Stimulated activated CD8-positive, alpha-beta memory T cell treated with anti-CD3 and anti-CD28 coated beads, Interleukin-4, amount 100 ng/mL, for 4 hours (primary cell): ENCODE results near the gene LSM10.

Experiments
- DNase-seq, 2 donors: peaks; one replicate each; pipeline ENCODE4 v3.0.0-alpha.2; 2020; ENCODE audit warnings: low read depth in 2 of 2, low spot score in 1 of 2

The LSM10 gene

GRCh38 chr1:36397378-36398230 lies at the start of gene LSM10:
Gene LSM10, minus strand, starts transcription at chr1:36397908. Its CDS starts 3,779 bp downstream, at chr1:36394129.
- peak; percentile 74 to 77 for DNase-seq

DNA sequence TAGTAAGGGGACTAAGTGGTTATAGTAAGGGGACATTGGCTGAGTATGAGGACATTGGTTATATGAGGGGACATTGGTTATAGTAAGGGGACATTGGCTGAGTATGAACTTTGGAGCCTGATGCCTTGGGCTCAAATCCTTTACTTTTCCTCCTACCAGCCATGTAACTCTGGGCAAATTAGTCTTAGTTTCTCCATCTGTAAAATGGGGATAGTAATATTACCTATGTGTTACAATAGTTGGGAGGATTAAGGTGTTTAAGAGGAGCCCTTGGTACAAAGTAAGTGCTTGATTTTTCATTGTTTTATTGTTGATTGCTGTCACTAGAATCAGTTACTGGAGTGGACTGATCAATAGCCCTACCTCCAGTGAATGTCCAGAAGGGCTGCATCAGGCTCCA lies 49.7 kb upstream of the LSM10 start:
- DNase-seq = no peak

DNA sequence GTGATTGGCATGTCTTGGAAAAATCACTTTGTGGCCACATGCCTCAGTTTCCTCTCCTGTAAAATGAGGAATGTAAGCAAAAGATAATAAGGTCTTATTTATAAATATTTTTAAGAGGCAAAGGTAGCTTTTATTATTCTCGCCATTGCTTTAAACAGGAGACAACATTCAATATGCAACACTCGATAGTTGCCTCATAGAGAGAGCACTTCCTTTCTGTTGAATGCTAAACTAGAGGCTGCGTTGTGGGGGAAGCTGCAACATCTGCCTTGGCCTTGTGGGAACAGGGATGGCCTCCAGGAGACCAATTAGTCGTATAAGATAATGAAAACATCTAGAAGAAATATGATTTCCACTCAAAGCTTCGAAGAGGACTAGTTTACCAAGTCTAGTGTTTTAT lies 49.0 kb upstream of the LSM10 start:
- DNase-seq = no peak

- DNase-seq = no peak
Observed at GRCh38 chr1:36446271-36446670, 48.6 kb upstream of the LSM10 start.

DNA sequence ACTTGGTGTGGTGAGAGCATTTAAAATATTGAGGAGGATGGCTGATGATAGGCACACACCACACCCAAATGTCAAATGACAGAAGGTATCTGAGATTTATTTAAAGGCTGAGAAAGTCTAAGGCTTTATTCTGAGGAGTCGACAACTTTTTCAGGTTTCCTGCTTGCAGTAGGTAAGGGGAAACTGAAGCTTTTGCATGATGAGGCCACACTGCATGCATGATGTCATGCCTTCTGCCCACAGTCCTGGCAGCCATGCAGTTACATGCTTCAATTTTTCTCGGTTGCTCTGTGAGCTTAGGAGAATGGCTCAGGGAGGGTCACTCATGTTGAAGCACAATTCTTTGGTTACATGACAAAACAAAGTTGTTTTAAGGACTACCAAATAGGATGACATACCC lies 45.6 kb upstream of the LSM10 start:
- no peak for DNase-seq

- no peak for DNase-seq
Observed at GRCh38 chr1:36442337-36442736, 44.6 kb upstream of the LSM10 start.

- DNase-seq = no peak
Observed at GRCh38 chr1:36440646-36441045, 42.9 kb upstream of the LSM10 start.

GRCh38 chr1:36440044-36440443 lies 42.3 kb upstream of the LSM10 start:
- no peak for DNase-seq

DNA sequence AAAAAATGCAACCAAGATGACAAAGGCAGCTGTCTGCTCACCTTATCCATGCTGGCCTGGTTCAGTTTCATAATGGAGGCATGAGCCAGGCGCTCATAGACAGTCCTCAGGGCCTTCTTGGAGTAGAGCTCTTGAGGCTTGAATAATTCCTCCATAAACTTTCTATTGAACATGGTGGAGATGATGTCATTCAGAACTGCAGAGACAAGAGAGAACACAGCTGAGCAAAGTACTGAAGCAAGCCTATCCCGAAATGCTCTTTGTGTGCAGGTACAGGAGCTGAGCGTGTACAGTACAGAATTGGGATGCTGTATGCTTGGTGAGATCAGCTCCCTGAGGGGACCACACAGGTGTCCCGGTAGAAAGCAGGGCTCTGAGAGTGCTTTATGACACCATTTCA lies 41.0 kb upstream of the LSM10 start:
- DNase-seq = no peak

DNA sequence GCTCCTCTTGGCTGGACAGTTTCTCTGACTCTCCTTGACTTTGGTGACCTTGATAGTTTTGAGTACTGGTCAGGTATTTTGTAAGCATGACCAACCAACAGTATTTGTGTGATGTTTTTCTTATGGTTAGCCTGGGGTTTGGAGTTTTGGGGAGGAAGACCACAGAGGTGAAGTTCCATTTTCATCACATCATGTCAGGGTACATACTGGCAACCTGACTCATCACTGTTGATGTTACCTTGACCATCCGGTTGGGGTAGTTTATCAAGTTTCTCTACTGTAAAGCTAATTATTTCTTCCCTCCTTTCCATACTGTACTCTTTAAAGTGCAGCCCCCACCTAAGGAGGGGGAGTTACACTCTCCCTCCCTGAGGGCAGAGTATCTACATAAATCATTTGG lies 39.1 kb upstream of the LSM10 start:
- no peak for DNase-seq

DNA sequence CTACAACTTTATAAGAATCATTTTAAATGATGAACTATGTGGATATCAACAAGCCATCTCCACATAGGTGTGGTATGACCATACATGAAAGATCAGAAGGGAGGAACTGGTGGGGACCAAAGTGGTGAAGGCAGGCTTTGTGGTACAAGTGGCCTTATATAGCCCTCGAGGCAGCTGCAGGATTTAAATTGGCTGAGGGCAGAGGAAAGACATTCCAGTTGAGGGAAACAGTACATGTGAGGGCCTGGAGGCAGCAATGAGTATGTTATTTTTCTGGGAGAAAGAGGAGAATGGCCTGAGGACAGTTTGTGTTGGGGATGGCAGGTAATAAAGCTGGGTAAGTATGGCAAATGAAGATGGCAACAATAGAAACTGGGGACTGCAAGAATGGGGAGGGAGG lies 35.4 kb upstream of the LSM10 start:
- no peak for DNase-seq

DNA sequence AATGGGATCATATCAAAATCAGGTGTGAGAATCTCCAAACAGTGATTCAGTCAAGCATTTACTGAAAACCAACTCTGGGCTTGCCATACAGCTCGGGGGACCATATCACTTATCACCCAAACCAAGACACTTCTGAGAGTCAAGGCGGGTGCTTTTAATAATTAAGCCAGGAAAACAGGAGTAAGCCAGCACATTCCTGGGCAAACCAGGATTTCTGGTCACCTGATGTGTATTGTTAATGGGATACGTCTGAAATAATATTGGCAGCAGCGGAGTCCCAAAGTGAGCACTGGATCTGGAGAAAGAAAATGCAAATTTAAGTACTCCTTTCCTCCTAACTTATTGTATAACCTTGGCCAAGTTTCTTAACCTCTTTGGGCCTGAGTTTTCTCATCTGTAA lies 34.9 kb upstream of the LSM10 start:
- no peak for DNase-seq

- DNase-seq = no peak
Observed at GRCh38 chr1:36425791-36426190, 28.1 kb upstream of the LSM10 start.

DNA sequence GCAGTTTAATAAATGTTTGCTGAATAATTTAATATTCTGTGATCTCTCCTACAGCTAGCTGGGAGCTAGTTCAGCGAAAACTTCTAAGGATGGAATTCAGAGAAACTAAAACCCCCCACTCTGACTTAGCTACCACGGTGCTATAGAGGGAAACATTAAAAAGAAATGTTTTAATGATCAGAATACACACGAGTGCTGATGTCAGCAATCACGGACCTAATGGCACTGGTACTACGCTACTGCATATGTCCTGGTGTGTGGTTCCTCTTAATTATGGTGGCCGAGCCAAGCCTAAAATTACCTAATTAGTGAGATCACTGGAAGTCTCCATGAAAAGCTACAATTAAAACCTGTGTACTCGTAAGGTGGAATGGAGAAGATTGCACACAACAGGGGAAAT lies 23.9 kb upstream of the LSM10 start:
- no peak for DNase-seq

DNA sequence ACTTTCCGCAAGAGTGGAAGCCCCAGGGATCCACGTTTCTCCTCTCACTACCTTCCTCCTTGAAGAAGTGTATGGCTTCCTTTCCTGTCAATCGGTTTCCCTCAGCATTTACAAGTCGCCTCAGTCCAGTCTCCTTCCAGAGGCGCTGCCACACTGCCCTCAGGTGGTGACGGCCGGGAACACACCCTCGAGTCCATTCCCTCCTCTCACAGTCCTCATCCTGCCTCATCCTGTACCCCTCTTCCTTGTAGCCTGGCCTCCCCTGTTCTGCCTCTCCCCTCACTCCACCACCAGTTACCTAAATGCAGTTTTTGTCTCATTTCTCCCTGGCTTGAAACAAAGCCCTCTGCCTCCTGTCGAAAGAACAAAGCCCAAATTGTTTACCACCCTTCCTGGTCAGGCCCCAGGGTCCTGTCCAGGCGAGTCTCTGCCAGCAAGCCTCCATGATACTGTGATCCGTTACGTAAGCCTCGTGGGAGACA lies 23.2 kb upstream of the LSM10 start:
- DNase-seq = peak; percentile 74 to 95

DNA sequence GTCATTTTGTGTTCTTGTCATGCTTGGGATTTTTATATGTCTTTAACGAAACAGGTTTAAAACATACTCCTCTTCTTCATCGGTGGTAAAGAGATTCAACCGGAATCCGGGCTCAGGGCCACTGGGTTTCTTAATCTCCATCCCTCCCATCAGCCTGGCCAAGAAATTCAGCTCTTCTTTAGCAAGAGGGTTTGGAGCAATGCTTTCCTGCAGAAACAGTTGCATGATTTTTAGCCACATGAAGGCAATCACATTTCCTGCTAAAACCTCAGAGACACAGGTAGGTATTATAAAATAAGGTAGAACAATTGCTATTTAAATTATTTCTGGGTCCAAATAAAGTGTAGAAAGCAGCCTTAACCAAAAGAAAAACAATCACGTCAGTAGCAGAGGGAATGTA lies 22.7 kb upstream of the LSM10 start:
- DNase-seq = no peak

DNA sequence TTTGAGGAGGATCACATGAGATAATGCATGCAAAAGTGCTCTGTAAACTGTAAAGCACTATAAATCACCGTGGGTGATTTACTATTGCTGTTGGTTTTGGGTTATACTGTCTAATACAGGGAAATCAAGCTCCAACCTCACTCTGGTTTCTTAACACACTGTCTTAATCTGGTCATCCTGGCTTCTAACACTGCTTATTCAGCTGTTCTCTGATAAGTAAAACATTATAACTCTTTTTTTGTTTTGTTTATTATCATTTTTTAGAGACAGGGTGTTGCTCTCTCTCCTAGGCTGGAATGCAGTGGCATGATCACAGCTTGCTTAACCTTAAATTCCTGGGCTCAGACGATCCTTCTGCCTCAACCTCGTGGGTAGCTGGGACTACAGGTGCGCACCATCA lies 21.9 kb upstream of the LSM10 start:
- DNase-seq = no peak

- no peak for DNase-seq
Observed at GRCh38 chr1:36419140-36419539, 21.4 kb upstream of the LSM10 start.

GRCh38 chr1:36417931-36418330 lies 20.2 kb upstream of the LSM10 start:
- DNase-seq = no peak

GRCh38 chr1:36415661-36416326 lies 18.1 kb upstream of the LSM10 start:
- no peak for DNase-seq

DNA sequence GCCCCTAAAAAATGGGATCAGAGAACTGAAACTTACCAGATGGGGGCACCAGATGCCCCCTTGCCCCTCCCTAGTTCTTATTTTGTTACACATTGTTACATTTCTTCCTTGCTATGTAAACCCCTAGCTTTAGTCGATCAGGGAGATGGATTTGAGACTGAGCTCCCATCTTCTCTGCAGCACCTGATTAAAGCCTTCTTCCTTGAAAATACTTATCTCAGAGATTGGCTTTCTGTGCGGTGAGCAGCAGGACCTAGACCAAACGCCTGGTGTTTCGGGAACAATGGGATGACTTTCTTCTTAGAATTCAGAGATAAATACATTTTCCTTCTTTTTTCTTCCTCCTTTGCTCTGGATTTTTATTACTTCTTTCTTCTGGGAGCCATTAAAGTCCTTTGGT lies 16.7 kb upstream of the LSM10 start:
- DNase-seq = no peak
